ENCODE data around the gene U2AF1L4.
A peak's percentile ranks its signal among the peaks of the same experiment; 100 is the strongest.

U2AF1L4 gene

DNA sequence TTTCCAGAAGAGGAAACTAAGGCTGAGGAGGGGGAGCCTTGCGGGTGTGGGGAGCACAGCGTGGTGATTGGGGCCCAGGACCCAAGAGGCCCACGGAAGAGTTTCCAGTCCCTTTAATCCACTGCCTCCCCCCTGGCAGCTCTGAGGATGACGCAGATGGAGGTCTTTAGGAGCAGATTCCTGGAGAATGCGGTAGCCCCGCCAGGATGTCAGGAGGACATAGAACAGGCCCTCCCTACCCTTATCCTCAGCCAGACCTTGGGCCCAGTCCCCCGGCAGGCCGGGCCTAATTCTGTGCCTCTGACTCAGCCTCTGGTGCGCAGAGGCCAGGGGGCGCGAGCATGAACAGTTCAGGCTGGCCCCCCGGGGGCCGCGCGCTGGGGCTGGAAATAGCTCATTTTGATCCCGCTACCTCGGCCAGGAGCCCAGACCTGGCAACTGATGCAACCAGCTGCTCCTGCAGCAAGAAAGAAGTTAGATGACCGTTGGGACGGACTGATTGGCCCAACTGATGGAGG is 12.1 kb upstream of the U2AF1L4 start:
- DNase-seq (ENCODE audit: low read depth): peak; percentile 91

DNA sequence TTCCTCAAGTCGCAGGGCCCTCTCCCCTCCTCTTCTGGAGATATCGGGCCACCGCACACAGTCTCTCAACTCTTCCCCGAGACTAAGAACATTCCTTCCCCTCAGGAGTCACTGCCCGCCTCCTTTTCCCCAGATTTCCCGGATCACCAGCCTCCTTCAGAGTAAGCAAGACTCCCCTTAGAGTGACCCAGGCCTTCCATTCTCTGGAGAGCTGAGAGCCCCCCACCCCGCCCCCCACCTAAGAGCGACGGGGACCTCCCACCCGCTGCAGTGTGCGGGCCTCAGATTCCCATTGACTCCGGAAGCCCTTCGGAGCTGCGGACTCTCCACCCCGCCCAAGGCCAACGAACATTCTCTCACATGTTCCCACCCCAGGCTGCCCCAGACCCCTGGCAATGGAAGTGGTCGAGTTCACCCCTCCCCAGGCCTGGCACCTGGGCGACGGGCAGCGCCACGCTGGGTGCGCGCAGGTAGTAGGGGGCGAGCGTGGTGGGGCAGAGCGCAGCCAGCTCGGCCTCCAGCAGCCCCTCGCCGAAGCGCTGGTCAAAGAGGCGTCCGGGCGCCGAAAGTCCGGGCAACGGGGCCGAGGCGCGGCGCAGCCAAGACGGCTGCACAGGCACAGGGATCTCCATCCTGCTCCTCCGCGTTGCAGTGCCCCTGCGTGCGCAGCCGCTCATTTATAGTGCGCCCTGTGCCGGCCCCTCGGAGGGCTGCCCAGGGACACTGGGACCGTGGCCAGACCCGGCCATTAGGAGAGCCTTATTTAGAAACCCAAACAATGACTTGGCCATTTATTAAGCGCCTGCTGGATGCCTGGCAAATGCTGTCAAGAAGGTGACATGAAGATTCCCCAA is 11.4 kb upstream of the U2AF1L4 start, which contains the start of gene HSPB6:
Gene HSPB6 (minus strand): TSS at position 653 of the 854 bp plus-strand sequence. CDS start 21 bp downstream, at position 632.
- no peak for DNase-seq (ENCODE audit: low read depth)

- no peak for DNase-seq (ENCODE audit: low read depth)
These were observed 10.5 kb upstream of the U2AF1L4 start for GRCh38 chr19:35755550-35756376.

DNA sequence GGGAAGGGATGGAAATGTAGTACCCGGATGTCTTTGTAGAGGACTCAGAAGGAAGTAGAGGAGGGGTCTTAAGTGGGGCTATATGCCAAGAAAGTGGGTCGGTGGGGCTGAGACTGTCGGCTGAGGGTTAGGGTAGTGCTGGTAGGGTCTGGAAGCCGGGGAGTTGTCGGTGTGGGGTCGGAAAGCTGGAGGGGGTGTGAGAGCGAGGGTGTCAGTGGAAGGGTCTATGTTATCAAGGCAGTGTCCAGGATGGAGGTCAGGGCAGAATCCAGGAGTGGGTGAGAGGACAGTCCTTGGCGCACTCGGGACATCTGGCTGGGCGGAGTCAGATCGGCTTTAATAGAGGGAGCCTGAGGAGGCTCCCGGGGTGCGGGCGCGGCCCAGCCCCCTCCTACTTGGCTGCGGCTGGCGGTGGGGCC is 9.9 kb upstream of the U2AF1L4 start:
- no peak for DNase-seq (ENCODE audit: low read depth)

DNA sequence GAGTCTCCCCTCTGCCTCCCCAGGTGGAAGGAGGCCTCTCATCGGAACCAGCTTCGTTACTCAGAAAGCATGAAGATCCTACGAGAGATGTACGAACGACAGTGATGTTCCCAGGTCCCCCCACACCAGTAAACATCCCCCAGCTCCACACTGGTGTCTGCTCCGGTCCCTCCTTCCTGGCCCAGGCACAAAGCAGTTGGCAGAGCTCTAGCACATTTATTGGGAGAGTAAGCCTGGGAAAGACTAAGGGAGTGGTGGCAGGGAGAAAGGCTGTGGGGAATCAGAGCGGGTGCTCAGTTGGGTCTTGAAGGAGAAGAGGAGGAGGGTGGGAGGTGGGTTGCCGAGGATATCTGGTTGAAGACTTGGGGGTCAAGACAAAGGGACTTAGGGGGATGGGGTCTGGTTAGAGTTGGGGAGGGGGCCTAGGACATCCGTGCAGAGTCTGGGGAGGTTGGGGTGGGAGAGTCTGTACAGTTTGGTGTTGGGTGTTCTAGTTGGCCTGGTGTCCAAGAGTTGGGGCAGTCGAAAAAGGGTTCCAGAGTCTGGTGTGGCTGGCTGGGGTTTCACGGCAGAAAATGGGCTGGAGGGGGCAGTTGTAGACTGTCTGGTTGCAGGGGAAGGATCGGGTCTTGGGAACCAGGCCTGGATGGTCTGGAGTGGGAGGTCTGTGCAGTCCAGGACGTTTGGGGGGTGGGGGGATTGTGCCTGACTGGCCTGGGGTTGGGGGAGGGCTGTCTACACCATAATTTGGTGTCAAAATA is 9.3 kb upstream of the U2AF1L4 start:
- no peak for DNase-seq (ENCODE audit: low read depth)

DNA sequence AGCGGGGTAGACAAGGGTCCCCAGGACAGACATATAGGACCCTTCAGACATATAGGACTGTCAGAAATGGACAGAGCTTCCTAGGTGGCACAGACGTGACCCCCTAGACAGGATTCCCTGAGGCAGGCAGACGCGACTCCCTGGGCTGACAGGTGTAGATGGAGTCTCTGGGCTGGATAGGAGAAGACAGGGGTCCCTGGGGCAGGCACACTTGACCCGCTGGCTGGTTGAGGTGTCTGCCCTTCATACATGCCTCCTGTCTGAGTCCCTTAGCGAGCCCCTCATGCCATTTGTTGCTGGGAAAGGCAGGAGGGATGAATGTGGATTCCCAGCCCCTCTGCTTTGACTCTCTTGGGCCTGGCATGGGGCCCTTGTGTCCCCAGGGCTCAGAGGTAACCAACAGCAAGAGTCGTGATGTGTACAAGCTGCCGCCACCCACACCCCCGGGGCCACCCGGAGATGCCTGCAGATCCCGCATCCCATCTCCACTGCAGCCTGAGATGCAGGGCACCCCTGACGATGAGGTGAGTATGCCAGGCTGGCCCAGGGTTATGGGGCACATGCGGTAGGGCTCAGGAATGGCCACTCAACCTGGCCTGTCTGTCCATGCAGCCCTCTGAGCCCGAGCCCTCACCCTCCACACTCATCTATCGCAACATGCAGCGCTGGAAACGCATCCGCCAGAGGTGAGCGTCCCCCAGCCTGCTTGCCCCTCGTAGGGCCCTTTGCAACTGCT is 8.6 kb upstream of the U2AF1L4 start:
- no peak for DNase-seq (ENCODE audit: low read depth)

GRCh38 chr19:35752746-35753350 is 7.6 kb upstream of the U2AF1L4 start:
- no peak for DNase-seq (ENCODE audit: low read depth)

DNA sequence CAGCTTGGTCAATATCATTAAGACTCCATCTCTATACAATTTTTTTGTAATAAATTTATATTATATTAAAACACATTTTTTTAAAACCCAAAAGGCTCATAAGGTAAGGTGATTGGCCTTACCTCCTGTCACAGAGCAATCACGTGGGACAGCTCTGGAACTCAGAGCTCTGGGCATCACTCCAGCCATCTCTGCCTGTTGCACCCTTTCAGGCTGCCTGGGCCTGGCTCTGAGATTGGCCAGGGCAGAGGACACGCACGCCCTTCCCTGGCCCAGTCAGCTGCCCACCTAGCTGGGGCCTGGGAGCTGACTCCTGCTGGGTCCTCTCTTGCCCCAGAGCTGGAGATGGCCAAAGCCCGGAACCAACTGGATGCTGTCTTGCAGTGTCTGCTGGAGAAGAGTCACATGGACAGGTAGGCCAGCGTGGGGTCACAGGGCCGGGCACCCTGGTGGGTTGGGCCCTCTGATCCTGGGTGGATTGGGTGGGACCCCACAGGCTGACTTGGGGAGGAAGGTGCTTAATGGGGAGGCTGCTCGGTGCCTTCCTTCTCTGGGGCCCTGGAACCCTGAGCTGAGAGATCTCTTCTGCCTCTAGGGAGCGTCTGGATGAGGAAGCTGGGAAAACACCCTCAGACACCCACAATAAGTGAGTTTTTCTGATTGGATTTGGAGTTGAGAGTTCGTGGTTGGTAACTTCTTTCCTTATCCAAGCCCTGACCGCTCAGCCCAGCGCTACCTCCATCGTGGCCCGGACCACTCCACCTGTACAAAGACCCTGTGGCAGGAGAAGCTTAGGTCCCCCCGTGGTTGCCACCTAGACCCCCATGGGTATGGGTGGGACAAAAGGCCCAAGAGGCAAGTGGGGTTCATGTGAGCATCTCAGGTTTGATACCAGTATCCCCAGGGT is 6.9 kb upstream of the U2AF1L4 start:
- no peak for DNase-seq (ENCODE audit: low read depth)

DNA sequence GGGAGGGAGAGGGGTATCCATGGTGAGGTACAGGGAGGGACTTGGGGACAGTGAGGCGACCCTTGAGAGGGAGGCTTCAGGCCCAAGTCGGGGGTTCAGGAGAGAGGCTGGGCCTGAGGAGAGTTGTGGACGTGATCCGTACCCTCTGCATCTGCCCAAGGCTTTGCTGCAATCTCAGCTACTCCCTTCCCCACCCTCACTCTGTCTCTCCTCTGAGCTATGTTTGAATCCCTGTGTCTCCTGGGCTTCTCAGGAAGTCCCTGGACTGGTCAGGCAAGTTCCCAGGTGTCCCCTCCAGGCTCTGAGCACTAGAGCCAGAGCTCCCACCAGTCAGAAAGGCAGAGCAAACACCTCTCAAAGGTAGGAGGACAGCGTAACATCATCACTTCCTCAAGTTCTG is 4.9 kb upstream of the U2AF1L4 start:
- no peak for DNase-seq (ENCODE audit: low read depth)

- peak; percentile 100 for DNase-seq (ENCODE audit: low read depth)
These were observed 3.1 kb upstream of the U2AF1L4 start, which contains the start of gene LIN37 for GRCh38 chr19:35748106-35749020. TSS of gene LIN37 (plus strand) at chr19:35748576. CDS start at chr19:35748725, 149 bp downstream.

DNA sequence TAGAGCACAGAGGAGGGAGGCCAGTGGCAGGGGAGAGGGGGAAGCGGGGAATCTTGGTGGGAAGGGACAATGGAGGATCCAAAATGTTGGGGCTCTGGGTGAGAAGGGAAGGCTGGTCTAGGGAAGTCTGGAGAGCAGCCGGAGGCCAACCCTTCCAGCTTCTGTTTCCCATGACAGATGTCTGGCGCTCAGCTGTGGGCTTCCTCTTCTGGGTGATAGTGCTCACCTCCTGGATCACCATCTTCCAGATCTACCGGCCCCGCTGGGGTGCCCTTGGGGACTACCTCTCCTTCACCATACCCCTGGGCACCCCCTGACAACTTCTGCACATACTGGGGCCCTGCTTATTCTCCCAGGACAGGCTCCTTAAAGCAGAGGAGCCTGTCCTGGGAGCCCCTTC is 1.3 kb upstream of the U2AF1L4 start:
- DNase-seq (ENCODE audit: low read depth): no peak

DNA sequence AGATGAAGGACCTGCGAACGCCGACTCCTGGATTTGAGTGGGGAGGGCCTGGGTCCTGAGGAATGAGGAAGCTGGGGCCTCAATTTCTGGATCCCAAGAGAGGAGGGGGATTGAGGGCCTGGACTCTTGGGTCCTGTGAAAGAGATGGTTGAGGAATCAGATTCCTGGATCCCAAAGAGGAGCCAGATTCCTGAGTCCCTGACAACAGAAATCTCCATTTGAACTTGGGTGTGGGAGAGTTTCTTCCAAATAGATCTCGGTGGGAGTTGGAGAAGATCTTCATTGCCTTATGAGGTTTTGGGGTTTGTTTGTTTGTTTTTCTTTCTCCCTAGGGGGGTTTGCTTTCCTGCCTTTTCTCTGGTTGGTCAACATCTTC is 857 bp upstream of the U2AF1L4 start:
- DNase-seq (ENCODE audit: low read depth): no peak

DNA sequence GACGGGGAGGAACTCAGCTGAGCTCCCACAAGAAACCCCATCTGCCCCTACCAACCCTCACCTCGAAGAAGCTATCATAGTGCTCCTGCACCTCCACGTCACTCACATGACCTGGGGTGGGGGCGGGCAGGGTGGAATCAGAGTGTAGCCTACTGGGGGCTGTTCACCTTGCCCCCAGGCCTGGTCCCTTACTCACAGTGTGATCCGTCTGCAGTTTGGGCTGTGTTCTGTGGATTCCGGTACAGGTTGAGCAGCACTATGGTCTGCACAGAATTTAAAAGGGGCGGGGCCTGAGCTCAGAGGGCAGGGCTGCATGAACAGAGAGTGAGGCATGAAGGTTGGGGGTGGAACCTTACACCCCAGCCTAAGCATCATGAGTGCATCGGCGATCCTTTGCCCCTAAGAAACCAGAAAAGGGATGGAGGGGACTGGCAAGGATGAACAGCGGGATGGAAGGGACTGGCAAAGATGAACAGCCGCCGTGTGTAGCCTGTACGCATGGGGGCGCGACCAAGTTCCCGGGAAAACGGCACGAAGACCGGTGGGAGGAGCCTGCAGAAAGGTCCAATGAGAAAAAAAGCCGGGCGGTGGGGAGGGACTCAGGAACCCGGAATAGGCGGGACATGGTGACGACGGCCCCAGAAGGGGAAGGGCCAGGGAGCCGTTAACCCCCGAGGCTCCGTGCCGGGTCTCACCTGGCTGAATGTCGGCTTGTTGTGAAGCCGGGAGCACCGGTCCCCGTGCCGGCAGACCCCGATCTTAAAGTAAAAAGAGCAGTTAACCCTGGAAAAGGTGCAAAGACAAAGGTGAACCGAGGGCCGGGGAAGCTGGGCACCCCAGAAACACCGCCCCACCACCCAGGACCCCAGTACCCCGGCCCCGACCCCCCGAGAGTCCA is 539 bp downstream of the U2AF1L4 start:
- peak; percentile 99 for DNase-seq (ENCODE audit: low read depth)

DNA sequence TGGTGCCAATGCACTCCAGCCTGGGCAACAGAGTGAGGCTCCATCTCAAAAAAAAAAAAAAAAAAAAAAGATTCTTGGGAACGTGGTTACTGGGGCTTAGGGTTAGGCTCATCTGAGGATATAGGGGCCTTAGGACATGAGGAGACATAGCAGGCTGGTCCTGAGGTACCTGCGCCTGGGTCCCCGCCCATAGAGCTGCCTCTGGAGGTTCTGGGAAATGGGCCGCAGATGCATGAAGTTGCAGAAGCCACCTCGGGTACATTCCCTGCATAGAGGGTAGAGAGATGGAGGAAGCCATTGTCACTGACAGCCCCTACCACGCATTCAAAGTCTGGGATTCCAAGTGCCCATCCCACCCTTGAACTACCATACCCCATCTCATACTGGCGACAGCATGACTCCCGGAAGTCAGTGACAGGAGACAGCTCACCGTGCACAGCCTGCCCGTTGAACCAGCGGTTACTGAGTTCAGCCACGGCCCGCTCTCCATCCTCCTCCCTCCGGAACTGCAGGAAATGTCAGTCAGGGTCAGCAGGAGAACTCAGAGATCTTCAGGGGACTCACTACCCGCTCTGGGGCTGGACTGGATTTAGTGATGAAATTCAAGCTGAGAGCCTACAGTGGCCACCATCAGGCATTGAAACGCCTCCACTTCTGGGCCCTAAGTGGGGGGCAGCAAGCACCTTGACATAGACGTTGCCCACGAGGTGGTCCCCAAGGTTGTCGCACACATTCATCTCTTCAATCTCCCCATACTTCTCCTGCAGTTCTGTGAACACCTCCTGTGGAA is 1.4 kb downstream of the U2AF1L4 start:
- DNase-seq (ENCODE audit: low read depth): no peak

DNA sequence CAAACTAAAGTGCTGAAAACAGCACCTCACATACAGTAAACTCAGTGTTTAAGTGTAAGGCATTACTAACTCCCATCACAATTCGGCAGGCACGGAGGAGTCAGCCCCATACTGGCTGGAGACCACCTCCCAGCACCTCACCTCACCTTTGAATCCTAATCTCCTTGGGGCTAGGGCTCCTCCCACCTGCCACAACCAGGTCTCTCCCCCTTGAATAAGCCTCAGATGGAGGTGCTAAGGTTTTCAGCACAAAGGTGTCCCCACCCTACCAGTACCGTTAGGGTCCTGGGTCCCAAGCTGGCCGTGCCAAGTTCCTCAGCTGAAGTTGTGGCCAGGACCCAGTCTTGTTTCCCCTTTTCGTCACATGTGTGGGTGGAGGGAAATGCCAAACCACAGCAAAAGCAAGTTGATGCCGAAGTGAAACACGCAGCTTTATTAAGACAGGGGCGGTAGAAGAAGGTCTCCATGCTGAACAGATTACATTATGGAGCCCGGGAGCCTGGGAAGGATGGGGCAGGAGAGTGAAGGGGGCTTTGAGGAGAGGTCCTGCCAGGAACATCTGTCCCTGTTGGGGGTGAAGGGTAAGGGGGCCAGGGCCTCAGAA is 3.0 kb downstream of the U2AF1L4 start, which contains the start of gene IGFLR1:
Gene IGFLR1 (minus strand): TSS at position 332 of the 604 bp plus-strand sequence. CDS start 1,272 bp downstream, outside the sequence.
- DNase-seq (ENCODE audit: low read depth): no peak

DNA sequence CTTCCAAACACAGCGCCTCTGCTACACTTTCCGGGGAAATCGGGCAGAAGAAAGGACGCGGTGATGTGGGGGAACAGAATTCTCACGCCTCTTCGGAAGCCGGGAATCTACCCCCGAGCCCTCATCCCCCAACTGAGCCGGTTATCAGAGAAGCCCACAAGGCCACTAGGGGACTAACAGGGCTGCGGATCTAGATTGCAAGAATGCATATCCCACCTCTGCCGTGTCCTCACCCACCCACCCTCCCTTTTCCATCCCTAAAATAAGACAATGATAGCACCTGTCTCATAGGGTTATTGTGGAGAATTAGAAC is 4.1 kb downstream of the U2AF1L4 start:
- no peak for DNase-seq (ENCODE audit: low read depth)

Data from HS-27A (cell line).